GM21515 (cell line): Measurements from ENCODE around the gene ZNF726.
A peak's percentile ranks its signal among the peaks of the same experiment; 100 is the strongest.
"Not testable (repeated sequence)": the region's sequence is repeated elsewhere in the genome, so short reads cannot be mapped to it uniquely, and the experiment has no call there.

Source experiments
- ATAC-seq: cut with Tn5 transposase; IDR thresholded peaks from one replicate; pipeline ENCODE4 v1.9.1; 2021; ENCODE audit not compliant: unreplicated experiment

Gene ZNF726

DNA sequence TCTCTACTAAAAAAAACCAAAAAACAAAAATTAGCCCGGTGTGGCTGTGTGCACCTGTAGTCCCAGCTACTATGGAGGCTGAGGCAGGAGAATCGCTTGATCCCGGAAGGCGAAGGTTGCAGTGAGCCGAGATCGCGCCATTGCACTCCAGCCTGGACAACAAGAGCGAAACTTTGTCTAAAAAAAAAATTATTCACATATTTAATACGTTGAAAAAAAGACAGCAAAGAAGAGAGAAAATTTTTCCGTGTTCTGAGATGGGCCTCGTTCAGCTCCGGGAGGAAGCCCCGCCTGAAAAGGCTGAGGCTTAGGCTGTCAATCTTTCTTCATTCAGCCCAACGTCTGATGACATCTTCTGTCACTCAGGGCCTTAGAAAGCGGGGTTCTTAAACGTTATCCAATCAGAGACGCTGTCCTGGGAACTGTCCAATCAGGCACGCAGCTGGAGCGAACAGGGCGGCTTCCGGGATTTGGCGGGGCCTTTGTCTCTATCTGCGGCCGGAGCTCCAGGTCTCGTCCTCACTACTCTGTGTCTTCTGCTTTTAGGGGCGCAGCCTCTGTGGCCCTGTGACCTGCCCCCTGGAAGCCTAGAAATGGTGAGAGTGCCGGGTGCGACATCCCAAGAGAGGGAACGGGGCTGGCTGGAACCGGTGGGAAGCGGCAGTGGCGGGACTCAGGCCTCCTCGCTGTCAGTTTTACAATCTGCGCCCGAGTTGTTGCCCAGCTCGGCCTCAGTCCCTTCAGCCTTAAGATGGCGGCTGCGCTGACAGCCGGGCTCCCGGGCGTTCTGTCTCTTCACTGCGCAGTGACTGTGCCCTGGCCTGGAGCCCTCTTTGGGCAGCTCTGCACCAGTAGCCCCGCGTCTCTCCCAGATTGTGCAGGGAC lies at the start of gene ZNF726:
ZNF726 (plus strand) TSS at position 485 of the 885 bp plus-strand sequence; CDS start at position 594, 109 bp downstream.
- peak; percentile 89 for ATAC-seq

DNA sequence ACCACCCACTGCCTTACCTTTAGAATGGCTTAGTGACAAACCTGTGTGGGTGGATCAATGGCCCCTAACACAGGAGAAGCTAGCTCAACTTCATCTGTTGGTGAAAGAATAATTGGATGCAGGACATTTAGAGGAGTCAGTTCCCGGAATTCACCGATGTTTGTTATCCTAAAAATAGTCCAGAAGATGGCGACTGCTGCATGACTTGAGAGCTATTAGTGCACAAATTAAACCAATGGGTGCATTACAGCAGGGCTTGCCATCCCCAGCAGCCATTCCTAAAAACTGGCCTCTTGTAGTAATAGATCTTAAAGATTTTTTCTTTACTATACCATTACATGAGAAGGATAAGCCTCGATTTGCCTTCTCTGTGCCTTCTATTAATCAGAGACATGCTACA lies 46.8 kb upstream of the ZNF726 start:
- ATAC-seq = no peak

DNA sequence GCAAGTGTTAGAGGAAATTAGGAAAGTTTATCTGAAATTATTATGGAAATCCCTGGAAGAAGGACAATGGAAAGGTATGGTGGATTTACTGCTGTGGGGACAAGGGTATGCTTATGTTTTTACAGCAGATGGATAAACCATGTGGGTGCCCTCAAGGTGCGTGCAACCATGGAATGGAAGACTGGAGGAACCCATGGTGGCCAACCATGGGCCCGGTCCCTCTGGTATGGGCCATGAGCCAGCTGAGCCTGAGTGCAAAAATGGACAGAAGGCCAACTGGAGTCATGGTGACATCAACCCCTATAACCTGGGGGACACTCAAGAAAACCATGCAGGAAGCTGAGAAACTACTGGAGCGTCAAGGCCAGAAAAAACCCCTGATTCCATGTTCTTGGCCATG lies 46.1 kb upstream of the ZNF726 start:
- ATAC-seq = no peak

DNA sequence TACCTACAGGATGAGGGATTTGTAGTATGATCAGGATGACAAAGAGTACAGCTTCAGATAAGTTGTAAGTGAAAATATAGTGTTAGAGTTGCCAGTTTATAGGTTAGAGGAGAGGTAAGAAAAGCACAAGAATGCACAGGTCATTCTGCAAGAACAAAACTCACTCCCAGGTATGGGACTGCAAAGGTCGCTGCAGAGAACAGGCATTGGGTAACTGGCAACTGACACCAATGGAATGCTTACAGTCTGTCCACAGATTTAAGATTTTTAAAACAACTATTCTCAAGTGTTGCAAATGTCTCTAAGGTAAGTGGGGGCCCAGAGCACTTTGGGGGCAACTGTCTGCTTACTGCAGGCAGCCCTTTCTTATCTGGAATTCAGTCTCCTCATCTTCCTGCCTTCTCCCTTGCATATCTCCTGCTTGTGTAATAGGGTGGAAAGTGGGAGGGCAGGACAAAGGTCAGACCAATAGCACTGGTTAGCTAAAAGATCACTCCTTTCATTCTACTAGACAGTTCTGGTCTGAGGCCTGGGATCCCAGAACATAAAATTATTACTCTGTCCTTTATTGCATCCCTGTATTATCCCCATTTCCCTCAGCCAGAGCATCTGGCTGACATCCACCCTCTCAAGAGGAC lies 42.3 kb upstream of the ZNF726 start:
- ATAC-seq = no peak

DNA sequence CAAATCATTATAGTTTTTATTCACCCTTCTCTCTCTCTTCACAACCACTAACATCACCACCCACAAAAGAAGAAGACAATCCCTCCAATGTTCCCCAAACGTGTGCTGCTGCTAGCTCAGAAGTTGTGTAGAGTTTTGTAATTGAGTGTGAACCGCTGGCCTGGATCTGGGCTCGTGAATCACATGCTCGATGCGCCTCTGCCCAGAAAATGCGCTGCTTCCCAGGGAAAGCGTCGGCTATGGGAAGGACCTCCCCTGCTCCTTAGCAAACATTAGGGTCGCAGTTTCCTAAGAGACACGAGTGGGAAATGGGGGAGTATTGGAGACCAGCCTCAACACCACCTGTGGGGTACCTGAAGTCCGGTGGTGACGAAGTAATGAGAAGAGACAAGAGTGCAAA lies 38.4 kb upstream of the ZNF726 start:
- ATAC-seq = no peak

GRCh38 chr19:23876756-23877155 lies 37.9 kb upstream of the ZNF726 start:
- not testable (repeated sequence) for ATAC-seq

GRCh38 chr19:23882493-23882892 lies 32.2 kb upstream of the ZNF726 start:
- ATAC-seq = no peak

DNA sequence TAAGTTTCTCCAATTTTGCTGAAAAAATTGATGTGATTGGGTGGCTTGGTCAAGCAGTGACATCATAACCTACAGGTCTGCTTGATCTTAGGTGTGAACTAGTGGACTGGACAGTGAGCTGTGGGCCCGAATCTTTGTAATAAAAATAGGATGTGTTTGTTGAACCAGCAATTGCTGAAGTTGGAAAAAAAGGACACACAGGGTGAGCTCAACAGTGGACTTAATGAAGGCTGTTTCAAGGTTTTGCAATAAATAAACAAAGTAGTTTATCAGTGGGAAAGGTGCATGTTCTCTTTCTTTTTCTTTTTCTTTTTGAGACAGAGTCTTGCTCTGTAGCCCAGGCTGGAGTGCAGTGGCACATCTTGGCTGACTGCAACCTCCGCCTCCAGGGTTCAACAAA lies 30.3 kb upstream of the ZNF726 start:
- no peak for ATAC-seq

- ATAC-seq = no peak
Observed at GRCh38 chr19:23887642-23888041, 27.0 kb upstream of the ZNF726 start.

DNA sequence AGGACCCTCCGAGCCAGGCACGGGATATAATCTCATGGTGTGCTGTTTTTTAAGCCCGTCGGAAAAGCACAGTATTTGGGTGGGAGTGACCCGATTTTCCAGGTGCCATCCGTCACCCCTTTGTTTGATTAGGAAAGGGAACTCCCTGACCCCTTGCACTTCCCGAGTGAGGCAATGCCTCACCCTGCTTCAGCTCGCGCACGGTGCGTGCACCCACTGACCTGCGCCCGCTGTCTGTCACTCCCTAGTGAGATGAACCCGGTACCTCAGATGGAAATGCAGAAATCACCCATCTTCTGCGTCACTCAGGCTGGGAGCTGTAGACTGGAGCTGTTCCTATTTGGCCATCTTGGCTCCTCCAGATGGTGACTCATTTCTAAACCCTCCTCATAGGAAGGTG lies 18.6 kb upstream of the ZNF726 start:
- not testable (repeated sequence) for ATAC-seq

- ATAC-seq = no peak
Observed at GRCh38 chr19:23896912-23897311, 17.8 kb upstream of the ZNF726 start.

DNA sequence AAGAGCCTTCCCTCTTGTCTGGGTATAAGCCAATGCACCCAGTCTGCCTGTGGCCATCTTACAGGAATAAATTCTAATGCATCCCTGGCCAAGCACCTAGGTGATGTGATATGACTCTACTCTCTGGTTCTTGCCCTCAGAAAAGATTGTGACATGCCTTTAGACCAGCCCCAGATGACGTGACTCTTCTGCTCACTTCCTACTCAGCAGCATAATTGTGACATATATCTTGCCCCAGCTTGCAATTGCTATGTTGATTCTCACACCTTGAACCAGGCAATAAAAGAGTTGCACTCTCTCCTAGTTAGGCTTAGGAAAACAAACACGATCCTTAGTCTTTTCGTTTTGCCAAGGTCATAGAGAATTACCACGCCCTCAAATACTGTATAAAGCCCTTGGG lies 13.3 kb upstream of the ZNF726 start:
- no peak for ATAC-seq

GRCh38 chr19:23904406-23904805 lies 10.3 kb upstream of the ZNF726 start:
- ATAC-seq = no peak

DNA sequence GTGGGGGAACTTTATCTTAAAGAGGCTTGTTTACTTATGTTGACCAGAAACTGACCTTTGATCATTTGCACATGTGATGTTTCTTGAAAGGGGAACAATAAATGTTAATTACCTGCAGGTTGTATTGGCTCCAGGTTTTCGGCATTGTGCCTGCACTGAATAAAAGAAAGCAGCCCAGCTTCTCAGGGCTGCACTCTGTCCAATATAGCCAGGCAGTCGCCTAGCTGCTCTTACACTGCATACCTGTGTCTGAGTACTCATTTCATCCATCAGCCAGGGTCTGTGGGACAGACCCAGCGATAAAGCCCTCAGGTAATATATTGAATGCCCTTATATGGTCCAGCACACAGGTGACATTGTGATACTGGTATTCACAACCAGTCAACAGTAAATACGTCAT lies 8.9 kb upstream of the ZNF726 start:
- ATAC-seq = no peak

DNA sequence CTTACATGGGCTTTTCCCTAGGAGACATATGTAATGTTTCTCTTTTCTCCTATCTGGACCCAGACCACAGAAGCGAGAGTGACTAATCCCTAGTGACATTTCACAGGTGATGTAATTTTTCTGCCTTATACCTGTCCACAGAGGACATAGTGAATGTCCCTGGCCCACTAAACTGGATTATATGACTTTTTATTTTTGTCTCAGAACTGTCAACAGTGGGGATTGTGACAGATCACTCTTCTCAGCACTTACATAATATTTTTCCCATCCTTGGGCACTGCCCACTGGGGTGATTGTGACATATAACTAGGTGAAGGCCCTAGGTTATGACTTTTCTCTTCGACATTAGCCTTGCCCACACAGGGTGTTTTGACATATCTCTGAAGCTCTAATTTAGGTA lies 7.9 kb upstream of the ZNF726 start:
- ATAC-seq = no peak

- no peak for ATAC-seq
Observed at GRCh38 chr19:23908165-23908564, 6.5 kb upstream of the ZNF726 start.

GRCh38 chr19:23909222-23909621 lies 5.5 kb upstream of the ZNF726 start:
- ATAC-seq = no peak

DNA sequence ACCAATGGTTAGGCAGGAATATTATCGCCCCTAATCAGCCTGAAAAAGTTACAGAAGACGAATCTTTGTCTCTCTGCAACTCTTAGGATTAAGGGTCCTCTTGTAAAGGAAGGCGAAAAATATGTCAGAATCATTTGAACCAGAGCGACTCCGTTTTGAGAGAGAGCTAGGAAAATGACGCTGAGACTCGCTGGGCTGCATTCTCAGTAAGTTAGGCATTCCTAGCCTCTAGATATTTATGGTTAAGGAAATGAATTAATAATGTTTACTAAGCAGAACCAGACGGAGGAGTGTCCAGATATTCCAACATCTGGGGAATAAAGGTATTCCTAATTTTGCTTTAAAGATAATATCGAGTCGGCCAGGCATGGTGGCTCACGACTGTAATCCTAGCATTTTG lies 755 bp upstream of the ZNF726 start:
- ATAC-seq = no peak

DNA sequence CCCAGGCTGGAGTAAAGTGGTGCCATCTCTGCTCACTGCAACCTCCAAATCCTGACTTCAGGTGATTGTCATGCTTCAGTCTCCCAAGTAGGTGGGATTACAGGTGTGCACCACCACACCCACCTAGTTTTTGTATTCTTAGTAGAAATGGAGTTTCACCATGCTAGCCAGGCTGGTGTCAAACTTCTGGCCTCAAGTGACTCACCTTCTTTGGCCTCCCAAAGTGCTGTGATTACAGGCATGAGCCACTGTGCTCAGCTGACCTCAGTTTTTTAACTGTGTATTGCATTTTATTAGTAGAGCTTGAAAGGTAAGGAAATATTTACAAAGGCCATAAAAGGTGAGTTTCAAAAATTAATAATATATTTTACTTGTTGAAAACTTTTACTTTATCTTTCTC lies 2.3 kb downstream of the ZNF726 start:
- no peak for ATAC-seq

DNA sequence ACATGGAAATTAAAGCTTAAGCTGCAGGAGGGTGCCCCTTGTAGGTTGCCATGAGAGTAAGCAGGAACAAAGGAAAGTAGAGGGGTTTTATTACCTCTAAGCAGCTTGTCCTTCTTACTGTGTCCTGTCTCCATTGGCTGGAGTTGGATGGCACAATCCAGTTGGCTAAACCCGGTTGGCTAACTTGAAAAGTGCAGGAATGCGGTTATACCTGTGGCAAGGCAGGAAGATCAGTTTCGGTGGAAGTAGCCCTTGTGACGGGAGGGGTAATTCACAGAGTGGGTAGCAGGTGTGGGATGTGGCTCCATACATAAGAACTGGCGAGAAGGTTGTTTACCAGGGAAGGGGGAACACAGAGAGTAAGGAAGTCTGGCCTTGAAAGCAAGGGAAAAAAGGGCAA lies 3.2 kb downstream of the ZNF726 start:
- no peak for ATAC-seq

- ATAC-seq = no peak
Observed at GRCh38 chr19:23925285-23925684, 10.6 kb downstream of the ZNF726 start.

GRCh38 chr19:23932878-23933277 lies 18.2 kb downstream of the ZNF726 start:
- ATAC-seq = no peak
